GM12801 (cell line): ENCODE data around the gene POFUT1.

Experiments
- TF ChIP-seq, protein P1 (sequence below): IDR thresholded peaks from one replicate; pipeline ENCODE4 v1.5.1; 2011; ENCODE audit warnings: control low read depth; ENCODE audit not compliant: insufficient read length; ENCODE audit errors: extremely low read depth

Gene POFUT1

DNA sequence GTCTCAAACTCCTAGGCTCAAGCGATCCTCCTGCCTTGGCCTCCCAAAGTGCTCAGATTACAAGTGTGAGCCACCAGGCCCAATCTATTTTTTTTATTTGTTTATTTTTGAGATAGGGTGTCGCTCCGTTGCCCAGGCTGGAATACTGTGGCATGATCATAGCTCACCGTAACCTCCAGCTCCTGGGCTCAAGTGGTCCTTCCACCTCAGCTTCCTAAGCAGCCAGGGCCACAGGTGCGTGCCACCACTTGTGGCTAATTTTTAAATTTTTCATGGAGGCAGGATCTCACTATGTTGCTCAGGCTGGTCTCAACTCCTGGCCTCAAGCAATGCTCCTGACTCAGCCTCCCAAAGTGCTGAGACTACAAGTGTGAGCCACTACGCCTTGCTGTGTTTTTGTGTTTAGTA, 79.6 kb downstream of the POFUT1 start:
- TF ChIP-seq, protein P1, sequence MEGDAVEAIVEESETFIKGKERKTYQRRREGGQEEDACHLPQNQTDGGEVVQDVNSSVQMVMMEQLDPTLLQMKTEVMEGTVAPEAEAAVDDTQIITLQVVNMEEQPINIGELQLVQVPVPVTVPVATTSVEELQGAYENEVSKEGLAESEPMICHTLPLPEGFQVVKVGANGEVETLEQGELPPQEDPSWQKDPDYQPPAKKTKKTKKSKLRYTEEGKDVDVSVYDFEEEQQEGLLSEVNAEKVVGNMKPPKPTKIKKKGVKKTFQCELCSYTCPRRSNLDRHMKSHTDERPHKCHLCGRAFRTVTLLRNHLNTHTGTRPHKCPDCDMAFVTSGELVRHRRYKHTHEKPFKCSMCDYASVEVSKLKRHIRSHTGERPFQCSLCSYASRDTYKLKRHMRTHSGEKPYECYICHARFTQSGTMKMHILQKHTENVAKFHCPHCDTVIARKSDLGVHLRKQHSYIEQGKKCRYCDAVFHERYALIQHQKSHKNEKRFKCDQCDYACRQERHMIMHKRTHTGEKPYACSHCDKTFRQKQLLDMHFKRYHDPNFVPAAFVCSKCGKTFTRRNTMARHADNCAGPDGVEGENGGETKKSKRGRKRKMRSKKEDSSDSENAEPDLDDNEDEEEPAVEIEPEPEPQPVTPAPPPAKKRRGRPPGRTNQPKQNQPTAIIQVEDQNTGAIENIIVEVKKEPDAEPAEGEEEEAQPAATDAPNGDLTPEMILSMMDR, result no peak
